Endothelial cell (in vitro differentiated cells): Measurements from ENCODE around the gene SCARB2. TPM values are rescaled to one million over a fixed set of nuclear protein-coding genes. Genes with fewer than 3 reads are reported as not detected.

Source experiments
- DNase-seq: peaks from one replicate; pipeline ENCODE4 v3.0.0; 2021; ENCODE audit warnings: low spot score
- H3K27ac Mint-ChIP-seq: one replicate; pipeline ENCODE4 v1.8.0; 2021; ENCODE audit warnings: mixed read lengths, inconsistent platforms; ENCODE audit not compliant: unreplicated experiment
- H3K27me3 Mint-ChIP-seq: one replicate; pipeline ENCODE4 v1.8.0; 2021; ENCODE audit warnings: mild to moderate bottlenecking, moderate library complexity, mixed read lengths, inconsistent platforms; ENCODE audit not compliant: unreplicated experiment
- H3K36me3 Mint-ChIP-seq: one replicate; pipeline ENCODE4 v1.8.0; 2021; ENCODE audit warnings: mild to moderate bottlenecking, low read depth, mixed read lengths, inconsistent platforms; ENCODE audit not compliant: unreplicated experiment
- H3K4me1 Mint-ChIP-seq: one replicate; pipeline ENCODE4 v1.8.0; 2021; ENCODE audit warnings: mild to moderate bottlenecking, mixed read lengths, inconsistent platforms; ENCODE audit not compliant: unreplicated experiment
- H3K4me3 Mint-ChIP-seq: one replicate; pipeline ENCODE4 v1.8.0; 2021; ENCODE audit warnings: mild to moderate bottlenecking, mixed read lengths, inconsistent platforms; ENCODE audit not compliant: unreplicated experiment
- H3K9me3 Mint-ChIP-seq: one replicate; pipeline ENCODE4 v1.8.0; 2021; ENCODE audit warnings: mixed read lengths, inconsistent platforms; ENCODE audit not compliant: unreplicated experiment
- CTCF ChIP-seq: fragments of 200-600 bp; sonication (generic); IDR thresholded peaks from one replicate; pipeline ENCODE4 v1.5.0; 2021; ENCODE audit warnings: antibody characterized with exemption; ENCODE audit not compliant: unreplicated experiment
- long read RNA-seq: library from polyadenylated mRNA; unstranded; transcript quantifications from one replicate; pipeline ENCODE4 v2.0.0, GENCODE V29; 2020; ENCODE audit not compliant: unreplicated experiment
- total RNA-seq: library from RNA; stranded (reverse); fragmentation: NEBNext Ultra II Directional; extraction: Animal tissue kit (Norgen Biotek cat#: 25700); gene quantifications from one replicate; pipeline ENCODE4 v1.2.1, GENCODE V29; 2021; ENCODE audit not compliant: unreplicated experiment

The SCARB2 gene
- 181 TPM for total RNA-seq
- long read RNA-seq, full-length matches to known transcripts, result 75 of 77 reads
- long read RNA-seq, partial matches to known transcripts, result 0 of 77 reads
- long read RNA-seq, other reads (novel, unspliced or antisense), result 2 of 77 reads

- no peak for TF ChIP-seq CTCF
- Mint-ChIP-seq H3K36me3 (peaks cover 10% of the 10 kb centered on the region), H3K4me1 (peaks cover 50% of the 10 kb centered on the region), H3K9me3 (no peaks in the 10 kb centered on the region), H3K27ac (peak within 1 kb of the TSS; percentile 62), H3K4me3 (peak within 1 kb of the TSS; percentile 97), H3K27me3 (peaks cover 14% of the 10 kb centered on the region)
- DNase-seq, result peak; percentile 84
These were observed at the start of gene SCARB2 for GRCh38 chr4:76213415-76214176. SCARB2 (minus strand) TSS chr4:76213824; CDS start chr4:76213543, 281 bp downstream.

GRCh38 chr4:76260571-76260970 is 46.9 kb upstream of the SCARB2 start:
- no peaks in the 10 kb centered on the region for H3K4me1 Mint-ChIP-seq
- no peak overlapping the region for H3K4me3 Mint-ChIP-seq

GRCh38 chr4:76257824-76258223 is 44.2 kb upstream of the SCARB2 start:
- H3K27me3 Mint-ChIP-seq, result peaks cover 2% of the 10 kb centered on the region
- H3K4me1 Mint-ChIP-seq, result no peaks in the 10 kb centered on the region
- no peak for DNase-seq
- no peaks in the 10 kb centered on the region for H3K9me3 Mint-ChIP-seq
- no peak overlapping the region for H3K27ac Mint-ChIP-seq
- no peak for TF ChIP-seq CTCF
- no peaks in the 10 kb centered on the region for H3K36me3 Mint-ChIP-seq
- H3K4me3 Mint-ChIP-seq, result no peak overlapping the region

More at GRCh38 chr4:76260571-76260970, 46.9 kb upstream of the SCARB2 start:
- no peak for DNase-seq
- Mint-ChIP-seq H3K27me3 (peaks cover 2% of the 10 kb centered on the region), H3K27ac (no peak overlapping the region), H3K9me3 (no peaks in the 10 kb centered on the region), H3K36me3 (no peaks in the 10 kb centered on the region)
- TF ChIP-seq CTCF, result no peak

GRCh38 chr4:76256968-76257367 is 43.3 kb upstream of the SCARB2 start:
- Mint-ChIP-seq H3K27me3 (peaks cover 2% of the 10 kb centered on the region), H3K36me3 (no peaks in the 10 kb centered on the region), H3K27ac (no peak overlapping the region), H3K4me3 (no peak overlapping the region), H3K4me1 (no peaks in the 10 kb centered on the region), H3K9me3 (no peaks in the 10 kb centered on the region)
- no peak for TF ChIP-seq CTCF
- no peak for DNase-seq

GRCh38 chr4:76256032-76256431 is 42.4 kb upstream of the SCARB2 start:
- Mint-ChIP-seq H3K9me3 (no peaks in the 10 kb centered on the region), H3K4me1 (peaks cover 4% of the 10 kb centered on the region), H3K4me3 (no peak overlapping the region), H3K27ac (no peak overlapping the region), H3K36me3 (no peaks in the 10 kb centered on the region), H3K27me3 (peaks cover 4% of the 10 kb centered on the region)
- no peak for TF ChIP-seq CTCF
- DNase-seq, result no peak
